GM04503 (cell line): Measurements from ENCODE around the gene ITIH5.

Source experiments
- DNase-seq: peaks from one replicate; pipeline ENCODE4 v3.0.0-alpha.2; 2012; ENCODE audit warnings: low read depth

The ITIH5 gene

GRCh38 chr10:7518693-7519092 lies 148.1 kb downstream of the ITIH5 start:
- DNase-seq = no peak

GRCh38 chr10:7515439-7515838 lies 151.3 kb downstream of the ITIH5 start:
- DNase-seq = no peak

DNA sequence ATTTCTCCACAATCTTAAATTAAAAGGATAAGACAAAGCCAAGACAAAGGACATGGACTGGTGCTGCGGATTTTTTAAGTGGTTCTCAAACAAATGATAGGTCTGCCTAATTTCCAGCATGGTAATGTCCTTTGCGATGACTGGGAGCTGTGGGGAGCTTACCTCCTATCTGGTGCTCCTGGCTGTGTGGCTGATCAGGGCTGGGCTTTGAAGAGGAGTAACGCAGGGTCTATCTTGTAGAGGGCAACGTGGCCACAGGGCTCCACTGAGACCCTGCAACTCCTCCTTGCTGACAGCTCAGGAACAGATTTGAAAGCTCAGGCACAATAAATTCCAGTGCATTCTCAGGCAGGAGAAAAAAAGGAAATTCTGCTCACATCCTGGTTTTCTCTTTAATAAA lies 152.8 kb downstream of the ITIH5 start:
- DNase-seq = no peak

GRCh38 chr10:7513455-7513854 lies 153.3 kb downstream of the ITIH5 start:
- no peak for DNase-seq

- no peak for DNase-seq
These were observed 154.3 kb downstream of the ITIH5 start for GRCh38 chr10:7512487-7512886.

DNA sequence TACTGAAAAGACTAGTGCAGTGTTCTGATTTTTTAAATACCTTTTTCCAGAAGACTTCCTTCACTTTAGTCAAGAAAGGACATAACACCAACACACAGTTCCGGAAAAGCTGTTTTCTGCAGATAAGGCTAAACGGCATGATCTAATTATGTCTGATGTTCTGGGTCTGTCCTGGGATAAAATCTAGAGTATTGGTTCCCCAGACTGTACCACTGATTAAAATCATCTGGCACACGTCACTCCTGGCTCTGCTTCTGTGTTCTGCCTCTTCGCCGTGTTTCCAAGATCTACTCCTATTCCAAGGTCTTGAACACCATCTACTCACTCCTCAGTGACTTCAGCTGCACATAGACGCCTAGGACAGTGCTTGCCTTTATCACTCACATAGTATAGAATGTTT lies 155.2 kb downstream of the ITIH5 start:
- no peak for DNase-seq
